WTC11 (cell line): ENCODE measurements around the gene HEYL.

Source experiments
- CREB1 ChIP-seq: sonication (generic); formaldehyde crosslinking; IDR thresholded peaks from 2 replicates; pipeline ENCODE4 v1.8.0; 2023; ENCODE audit warnings: mild to moderate bottlenecking, missing genetic modification reagents
- ELF4 ChIP-seq: sonication (generic); formaldehyde crosslinking; IDR thresholded peaks from 2 replicates; pipeline ENCODE4 v1.8.1; 2022; ENCODE audit warnings: low read depth, mild to moderate bottlenecking, moderate library complexity, missing genetic modification reagents
- ESRRA ChIP-seq: sonication (generic); formaldehyde crosslinking; IDR thresholded peaks from 2 replicates; pipeline ENCODE4 v1.8.1; 2022; ENCODE audit warnings: mild to moderate bottlenecking, missing genetic modification reagents, borderline replicate concordance
- GABPB1 ChIP-seq: sonication (generic); formaldehyde crosslinking; IDR thresholded peaks from 2 replicates; pipeline ENCODE4 v1.8.1; 2023; ENCODE audit warnings: mild to moderate bottlenecking, missing genetic modification reagents
- IRF2 ChIP-seq: sonication (generic); formaldehyde crosslinking; IDR thresholded peaks from 2 replicates; pipeline ENCODE4 v1.8.0; 2022; ENCODE audit warnings: low read depth, missing genetic modification reagents, borderline replicate concordance
- NR1H2 ChIP-seq: sonication (generic); formaldehyde crosslinking; IDR thresholded peaks from 2 replicates; pipeline ENCODE4 v1.9.0; 2021; ENCODE audit warnings: mild to moderate bottlenecking, moderate library complexity, missing genetic modification reagents
- NR2C2 ChIP-seq: sonication (generic); formaldehyde crosslinking; IDR thresholded peaks from 2 replicates; pipeline ENCODE4 v1.8.0; 2022; ENCODE audit warnings: mild to moderate bottlenecking, missing genetic modification reagents
- SMAD3 ChIP-seq: sonication (generic); formaldehyde crosslinking; IDR thresholded peaks from 2 replicates; pipeline ENCODE4 v1.8.0; 2022; ENCODE audit warnings: missing genetic modification reagents, mild to moderate bottlenecking, borderline replicate concordance
- ZNF317 ChIP-seq: sonication (generic); formaldehyde crosslinking; IDR thresholded peaks from 2 replicates; pipeline ENCODE4 v1.8.1; 2023; ENCODE audit warnings: low read depth, mild to moderate bottlenecking, moderate library complexity, missing genetic modification reagents, borderline replicate concordance
- TF ChIP-seq, protein P1 (sequence below): fragments of 200-600 bp; IDR thresholded peaks from 2 replicates; pipeline ENCODE4 v1.8.0; 2022; ENCODE audit warnings: antibody characterized with exemption
- TF ChIP-seq, protein P2 (sequence below): sonication (generic); formaldehyde crosslinking; IDR thresholded peaks from 2 replicates; pipeline ENCODE4 v1.8.0; 2022; ENCODE audit warnings: mild to moderate bottlenecking, missing genetic modification reagents
- TF ChIP-seq, protein P3 (sequence below): sonication (generic); formaldehyde crosslinking; IDR thresholded peaks from 2 replicates; pipeline ENCODE4 v1.8.0; 2022; ENCODE audit warnings: mild to moderate bottlenecking, missing genetic modification reagents
- TF ChIP-seq, protein P4 (sequence below): sonication (generic); formaldehyde crosslinking; IDR thresholded peaks from 2 replicates; pipeline ENCODE4 v1.8.0; 2023; ENCODE audit warnings: missing genetic modification reagents, mild to moderate bottlenecking, borderline replicate concordance

- TF ChIP-seq NR2C2 = no peak
- TF ChIP-seq, protein P1, sequence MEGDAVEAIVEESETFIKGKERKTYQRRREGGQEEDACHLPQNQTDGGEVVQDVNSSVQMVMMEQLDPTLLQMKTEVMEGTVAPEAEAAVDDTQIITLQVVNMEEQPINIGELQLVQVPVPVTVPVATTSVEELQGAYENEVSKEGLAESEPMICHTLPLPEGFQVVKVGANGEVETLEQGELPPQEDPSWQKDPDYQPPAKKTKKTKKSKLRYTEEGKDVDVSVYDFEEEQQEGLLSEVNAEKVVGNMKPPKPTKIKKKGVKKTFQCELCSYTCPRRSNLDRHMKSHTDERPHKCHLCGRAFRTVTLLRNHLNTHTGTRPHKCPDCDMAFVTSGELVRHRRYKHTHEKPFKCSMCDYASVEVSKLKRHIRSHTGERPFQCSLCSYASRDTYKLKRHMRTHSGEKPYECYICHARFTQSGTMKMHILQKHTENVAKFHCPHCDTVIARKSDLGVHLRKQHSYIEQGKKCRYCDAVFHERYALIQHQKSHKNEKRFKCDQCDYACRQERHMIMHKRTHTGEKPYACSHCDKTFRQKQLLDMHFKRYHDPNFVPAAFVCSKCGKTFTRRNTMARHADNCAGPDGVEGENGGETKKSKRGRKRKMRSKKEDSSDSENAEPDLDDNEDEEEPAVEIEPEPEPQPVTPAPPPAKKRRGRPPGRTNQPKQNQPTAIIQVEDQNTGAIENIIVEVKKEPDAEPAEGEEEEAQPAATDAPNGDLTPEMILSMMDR = no peak
- TF ChIP-seq CREB1 (CRISPR knock-in tag) = no peak
- TF ChIP-seq NR1H2 (CRISPR knock-in tag) = no peak
- TF ChIP-seq ZNF317 (CRISPR knock-in tag) = no peak
- no peak for TF ChIP-seq GABPB1
- TF ChIP-seq ESRRA = no peak
- no peak for TF ChIP-seq SMAD3 (CRISPR knock-in tag)
- no peak for TF ChIP-seq ELF4 (CRISPR knock-in tag)
- TF ChIP-seq, protein P2, sequence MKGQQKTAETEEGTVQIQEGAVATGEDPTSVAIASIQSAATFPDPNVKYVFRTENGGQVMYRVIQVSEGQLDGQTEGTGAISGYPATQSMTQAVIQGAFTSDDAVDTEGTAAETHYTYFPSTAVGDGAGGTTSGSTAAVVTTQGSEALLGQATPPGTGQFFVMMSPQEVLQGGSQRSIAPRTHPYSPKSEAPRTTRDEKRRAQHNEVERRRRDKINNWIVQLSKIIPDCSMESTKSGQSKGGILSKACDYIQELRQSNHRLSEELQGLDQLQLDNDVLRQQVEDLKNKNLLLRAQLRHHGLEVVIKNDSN = no peak
- TF ChIP-seq IRF2 (CRISPR knock-in tag) = no peak
- TF ChIP-seq, protein P3, sequence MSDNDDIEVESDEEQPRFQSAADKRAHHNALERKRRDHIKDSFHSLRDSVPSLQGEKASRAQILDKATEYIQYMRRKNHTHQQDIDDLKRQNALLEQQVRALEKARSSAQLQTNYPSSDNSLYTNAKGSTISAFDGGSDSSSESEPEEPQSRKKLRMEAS = no peak
- TF ChIP-seq, protein P4, sequence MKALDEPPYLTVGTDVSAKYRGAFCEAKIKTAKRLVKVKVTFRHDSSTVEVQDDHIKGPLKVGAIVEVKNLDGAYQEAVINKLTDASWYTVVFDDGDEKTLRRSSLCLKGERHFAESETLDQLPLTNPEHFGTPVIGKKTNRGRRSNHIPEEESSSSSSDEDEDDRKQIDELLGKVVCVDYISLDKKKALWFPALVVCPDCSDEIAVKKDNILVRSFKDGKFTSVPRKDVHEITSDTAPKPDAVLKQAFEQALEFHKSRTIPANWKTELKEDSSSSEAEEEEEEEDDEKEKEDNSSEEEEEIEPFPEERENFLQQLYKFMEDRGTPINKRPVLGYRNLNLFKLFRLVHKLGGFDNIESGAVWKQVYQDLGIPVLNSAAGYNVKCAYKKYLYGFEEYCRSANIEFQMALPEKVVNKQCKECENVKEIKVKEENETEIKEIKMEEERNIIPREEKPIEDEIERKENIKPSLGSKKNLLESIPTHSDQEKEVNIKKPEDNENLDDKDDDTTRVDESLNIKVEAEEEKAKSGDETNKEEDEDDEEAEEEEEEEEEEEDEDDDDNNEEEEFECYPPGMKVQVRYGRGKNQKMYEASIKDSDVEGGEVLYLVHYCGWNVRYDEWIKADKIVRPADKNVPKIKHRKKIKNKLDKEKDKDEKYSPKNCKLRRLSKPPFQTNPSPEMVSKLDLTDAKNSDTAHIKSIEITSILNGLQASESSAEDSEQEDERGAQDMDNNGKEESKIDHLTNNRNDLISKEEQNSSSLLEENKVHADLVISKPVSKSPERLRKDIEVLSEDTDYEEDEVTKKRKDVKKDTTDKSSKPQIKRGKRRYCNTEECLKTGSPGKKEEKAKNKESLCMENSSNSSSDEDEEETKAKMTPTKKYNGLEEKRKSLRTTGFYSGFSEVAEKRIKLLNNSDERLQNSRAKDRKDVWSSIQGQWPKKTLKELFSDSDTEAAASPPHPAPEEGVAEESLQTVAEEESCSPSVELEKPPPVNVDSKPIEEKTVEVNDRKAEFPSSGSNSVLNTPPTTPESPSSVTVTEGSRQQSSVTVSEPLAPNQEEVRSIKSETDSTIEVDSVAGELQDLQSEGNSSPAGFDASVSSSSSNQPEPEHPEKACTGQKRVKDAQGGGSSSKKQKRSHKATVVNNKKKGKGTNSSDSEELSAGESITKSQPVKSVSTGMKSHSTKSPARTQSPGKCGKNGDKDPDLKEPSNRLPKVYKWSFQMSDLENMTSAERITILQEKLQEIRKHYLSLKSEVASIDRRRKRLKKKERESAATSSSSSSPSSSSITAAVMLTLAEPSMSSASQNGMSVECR (CRISPR knock-in tag) = no peak
Measured at GRCh38 chr1:39656391-39656790, 16.9 kb upstream of the HEYL start.
